ENCODE measurements around the gene CFAP46.

DNA sequence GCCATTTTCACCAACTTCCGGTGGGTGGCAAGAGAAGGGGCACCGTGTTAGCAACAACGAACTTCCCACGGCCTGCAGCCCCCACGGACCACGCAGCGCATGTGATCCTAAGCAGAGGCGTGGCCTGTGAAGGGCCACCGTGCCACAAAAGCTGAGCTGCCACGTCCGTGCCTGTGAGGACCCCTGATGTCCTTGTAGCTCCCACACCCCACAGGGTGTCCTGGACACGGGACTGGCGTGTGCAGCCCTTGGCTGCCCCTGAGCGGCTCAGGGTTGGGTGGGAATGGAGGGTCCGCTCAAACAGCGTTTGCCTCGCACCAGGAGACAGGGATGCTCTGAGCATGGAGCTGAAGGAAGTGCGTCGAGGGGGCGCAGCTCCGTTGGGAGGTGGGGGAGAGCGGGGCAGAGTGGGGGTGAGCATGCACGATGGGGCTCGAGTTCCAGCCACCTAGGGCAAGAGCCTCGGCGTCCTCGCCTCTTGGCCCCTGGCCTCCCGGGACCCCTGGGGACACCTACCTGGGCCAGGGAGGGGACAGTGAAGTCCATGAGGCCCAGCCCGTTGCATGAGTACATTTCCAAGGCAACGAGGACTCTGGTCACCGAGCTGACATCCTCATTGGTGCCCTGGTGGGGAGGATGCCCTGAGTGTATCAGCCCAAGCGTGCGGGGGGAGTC is 33.6 kb downstream of the CFAP46 start:
- TF ChIP-seq, protein P1, sequence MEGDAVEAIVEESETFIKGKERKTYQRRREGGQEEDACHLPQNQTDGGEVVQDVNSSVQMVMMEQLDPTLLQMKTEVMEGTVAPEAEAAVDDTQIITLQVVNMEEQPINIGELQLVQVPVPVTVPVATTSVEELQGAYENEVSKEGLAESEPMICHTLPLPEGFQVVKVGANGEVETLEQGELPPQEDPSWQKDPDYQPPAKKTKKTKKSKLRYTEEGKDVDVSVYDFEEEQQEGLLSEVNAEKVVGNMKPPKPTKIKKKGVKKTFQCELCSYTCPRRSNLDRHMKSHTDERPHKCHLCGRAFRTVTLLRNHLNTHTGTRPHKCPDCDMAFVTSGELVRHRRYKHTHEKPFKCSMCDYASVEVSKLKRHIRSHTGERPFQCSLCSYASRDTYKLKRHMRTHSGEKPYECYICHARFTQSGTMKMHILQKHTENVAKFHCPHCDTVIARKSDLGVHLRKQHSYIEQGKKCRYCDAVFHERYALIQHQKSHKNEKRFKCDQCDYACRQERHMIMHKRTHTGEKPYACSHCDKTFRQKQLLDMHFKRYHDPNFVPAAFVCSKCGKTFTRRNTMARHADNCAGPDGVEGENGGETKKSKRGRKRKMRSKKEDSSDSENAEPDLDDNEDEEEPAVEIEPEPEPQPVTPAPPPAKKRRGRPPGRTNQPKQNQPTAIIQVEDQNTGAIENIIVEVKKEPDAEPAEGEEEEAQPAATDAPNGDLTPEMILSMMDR (conservative IDR thresholded peaks at IDR 0.05 in 1 of 2, IDR thresholded peaks at IDR 0.05 in 1 of 2; ENCODE audit: extremely low read depth in 1 of 2, insufficient read depth in 1 of 2, low read depth in 1 of 2, low read length in 2 of 2): no peak
- no peak for TF ChIP-seq EZH2 (IDR thresholded peaks at IDR 0.05; ENCODE audit: borderline replicate concordance, low read length)
